SK-N-SH (cell line): Measurements from ENCODE around the gene IL1RL2. TPM values are rescaled to one million over a fixed set of nuclear protein-coding genes. Genes with fewer than 3 reads are reported as not detected.

ENCODE experiments used
- CTCF ChIA-PET: fragments of 300-600, 350-600 bp; formaldehyde crosslinking; extraction: SDS; loops from one replicate; lab custom pipeline; 2021; lab: Yijun Ruan, JAX
- POLR2A ChIA-PET: fragments of 350-600 bp; sonication (Branson Sonifier 250); formaldehyde crosslinking; extraction: SDS; loops from one replicate; lab custom pipeline; 2020; ENCODE audit warnings: antibody characterized with exemption, inconsistent platforms; lab: Yijun Ruan, JAX
- DNase-seq: peaks from one replicate; pipeline ENCODE4 v3.0.0; 2012
- H2AFZ ChIP-seq: fragments of 200-600 bp; sonication (generic); 2 replicates; pipeline ENCODE4 v1.8.1; 2016; ENCODE audit warnings: antibody characterized with exemption, mild to moderate bottlenecking, low read depth
- H3F3A ChIP-seq: fragments of 200-600 bp; sonication (generic); replicated peaks from 2 replicates; pipeline ENCODE3; 2016; ENCODE audit warnings: antibody characterized with exemption, mild to moderate bottlenecking; ENCODE audit not compliant: insufficient read depth
- H3K27ac ChIP-seq, 2 experiments: fragments of 200-500 bp in 1 of 2; fragments of 200-600 bp in 1 of 2; sonication (Bioruptor generic) in 1 of 2; sonication (generic), shearing (Covaris generic) in 1 of 2; 2 replicates each; pipeline versions ENCODE4 v1.5.1 to v1.6.1; 2014 to 2016; ENCODE audit warnings: low read depth in 2 of 2, inconsistent platforms in 1 of 2, low read length in 1 of 2, mild to moderate bottlenecking in 1 of 2, mixed read lengths in 1 of 2
- H3K27me3 ChIP-seq: fragments of 200-600 bp; sonication (generic), shearing (Covaris generic); 2 replicates; pipeline ENCODE4 v1.6.1; 2016; ENCODE audit warnings: mixed run types; ENCODE audit not compliant: insufficient read depth
- H3K36me3 ChIP-seq, 2 experiments: fragments of 200-500 bp in 1 of 2; fragments of 200-600 bp in 1 of 2; sonication (Bioruptor generic) in 1 of 2; sonication (generic) in 1 of 2; replicated peaks in 1 of 2; 2 replicates each; pipeline versions ENCODE3 to v1.5.1; 2014 to 2016; ENCODE audit warnings: low read length in 1 of 2, mild to moderate bottlenecking in 1 of 2; ENCODE audit not compliant: insufficient read depth in 2 of 2, control insufficient read depth in 1 of 2
- H3K4me1 ChIP-seq, 2 experiments: fragments of 200-500 bp in 1 of 2; fragments of 200-600 bp in 1 of 2; sonication (Bioruptor generic) in 1 of 2; sonication (generic), shearing (Covaris generic) in 1 of 2; 2 replicates each; pipeline versions ENCODE4 v1.5.1 to v1.6.1; 2014 to 2016; ENCODE audit warnings: low read depth in 1 of 2, low read length in 1 of 2, mixed run types in 1 of 2; ENCODE audit not compliant: insufficient read depth in 2 of 2, control insufficient read depth in 1 of 2
- H3K4me2 ChIP-seq: fragments of 200-600 bp; sonication (generic), shearing (Covaris generic); 2 replicates; pipeline ENCODE4 v1.6.1; 2017; ENCODE audit warnings: mixed run types
- H3K4me3 ChIP-seq, 2 experiments: fragments of 200-500 bp in 1 of 2; fragments of 200-600 bp in 1 of 2; sonication (Bioruptor generic) in 1 of 2; sonication (generic), shearing (Covaris generic) in 1 of 2; 2 replicates each; pipeline versions ENCODE4 v1.5.1 to v1.8.1; 2014 to 2016; ENCODE audit warnings: low read depth in 2 of 2, inconsistent platforms in 1 of 2, low read length in 1 of 2, mild to moderate bottlenecking in 1 of 2, mixed read lengths in 1 of 2, moderate library complexity in 1 of 2
- H3K79me2 ChIP-seq: fragments of 200-600 bp; sonication (generic); 2 replicates; pipeline ENCODE4 v1.8.1; 2017; ENCODE audit warnings: mild to moderate bottlenecking; ENCODE audit not compliant: insufficient read depth
- H3K9ac ChIP-seq: fragments of 200-600 bp; sonication (generic); 2 replicates; pipeline ENCODE4 v1.6.1; 2017; ENCODE audit warnings: mixed run types
- H3K9me2 ChIP-seq: fragments of 200-600 bp; sonication (generic); 2 replicates; pipeline ENCODE4 v1.6.1; 2017; ENCODE audit warnings: mixed run types
- H3K9me3 ChIP-seq: fragments of 200-600 bp; sonication (generic); 2 replicates; pipeline ENCODE4 v1.6.1; 2017; ENCODE audit warnings: mixed run types, mild to moderate bottlenecking, moderate library complexity
- H4K20me1 ChIP-seq: fragments of 200-600 bp; sonication (generic); 2 replicates; pipeline ENCODE4 v1.6.1; 2017; ENCODE audit warnings: mild to moderate bottlenecking, mixed run types; ENCODE audit not compliant: insufficient read depth
- ELF1 ChIP-seq: IDR thresholded peaks from 2 replicates; pipeline ENCODE4 v1.4.0; 2012
- EP300 ChIP-seq, 2 experiments: IDR thresholded peaks; 2 replicates each; pipeline versions ENCODE4 v1.4.0 to v1.6.1; 2012; ENCODE audit warnings: borderline replicate concordance in 1 of 2, low read depth in 1 of 2, low read length in 1 of 2
- FOXJ3 ChIP-seq: sonication (generic); formaldehyde crosslinking; IDR thresholded peaks from 2 replicates; pipeline ENCODE4 v1.5.1; 2020; ENCODE audit warnings: mild to moderate bottlenecking, missing genetic modification reagents
- GABPA ChIP-seq: IDR thresholded peaks from 2 replicates; pipeline ENCODE4 v1.4.0; 2012; ENCODE audit warnings: low read depth, mild to moderate bottlenecking
- IRF3 ChIP-seq: fragments of 150-350 bp; IDR thresholded peaks from 2 replicates; pipeline ENCODE4 v1.6.1; 2016; ENCODE audit warnings: mild to moderate bottlenecking, low read depth, low read length
- MAX ChIP-seq: IDR thresholded peaks from 2 replicates; pipeline ENCODE4 v1.4.0; 2012; ENCODE audit warnings: low read depth
- MEF2A ChIP-seq: IDR thresholded peaks from 2 replicates; pipeline ENCODE4 v1.4.0; 2012; ENCODE audit warnings: low read depth, borderline replicate concordance
- MXI1 ChIP-seq: IDR thresholded peaks from 2 replicates; pipeline ENCODE4 v1.6.1; 2012; ENCODE audit warnings: mild to moderate bottlenecking, low read depth, low read length, improper control_type of control experiment
- NFIC ChIP-seq: IDR thresholded peaks from 2 replicates; pipeline ENCODE4 v1.4.0; 2012; ENCODE audit warnings: borderline replicate concordance
- POLR2AphosphoS5 ChIP-seq: IDR thresholded peaks from 2 replicates; pipeline ENCODE4 v1.6.1; 2012; ENCODE audit warnings: low read depth, low read length
- RCOR1 ChIP-seq: fragments of 150-350 bp; IDR thresholded peaks from 2 replicates; pipeline ENCODE4 v1.6.1; 2017; ENCODE audit warnings: antibody characterized with exemption, low read length
- RFX5 ChIP-seq: IDR thresholded peaks from 2 replicates; pipeline ENCODE4 v1.6.1; 2012; ENCODE audit warnings: mild to moderate bottlenecking, improper control_type of control experiment, low read length
- SIN3A ChIP-seq: IDR thresholded peaks from 2 replicates; pipeline ENCODE4 v1.6.1; 2012; ENCODE audit warnings: low read depth, mild to moderate bottlenecking, low read length, moderate library complexity, borderline replicate concordance
- SMC3 ChIP-seq: IDR thresholded peaks from 2 replicates; pipeline ENCODE4 v1.6.1; 2012; ENCODE audit warnings: low read depth, low read length, improper control_type of control experiment
- TCF12 ChIP-seq: IDR thresholded peaks from 2 replicates; pipeline ENCODE4 v1.4.0; 2012
- TEAD4 ChIP-seq: IDR thresholded peaks from 2 replicates; pipeline ENCODE4 v1.4.0; 2012; ENCODE audit warnings: mild to moderate bottlenecking, borderline replicate concordance; ENCODE audit not compliant: insufficient read depth
- ZBTB33 ChIP-seq: IDR thresholded peaks from 2 replicates; pipeline ENCODE4 v1.4.0; 2012; ENCODE audit warnings: low read depth, borderline replicate concordance
- WGBS: methylation state at CpG from one replicate; pipeline ENCODE4 v1.1.6; 2017; ENCODE audit warnings: low lambda C conversion rate; 5-methylcytosine and 5-hydroxymethylcytosine counted together
- polyA plus RNA-seq, 3 experiments: library from polyadenylated mRNA; depleted of rRNA; stranded (reverse); fragments of >200 nt; gene quantifications; 2 replicates each; pipeline ENCODE4 v1.2.3, GENCODE V29; 2012

The IL1RL2 gene
- polyA plus RNA-seq, 1 of the 3 experiments (the other 2 are of a cell fraction): 0.05 TPM

GRCh38 chr2:102237176-102237575, 50.4 kb downstream of the IL1RL2 start:
- Histone ChIP-seq H3K36me3 (no peaks in the 10 kb centered on the region), H3K9me2 (no peaks in the 10 kb centered on the region), H3K27ac (no peak overlapping the region), H3K9me3 (no peaks in the 10 kb centered on the region), H3K79me2 (no peaks in the 10 kb centered on the region), H4K20me1 (no peaks in the 10 kb centered on the region), H3F3A (no peaks in the 10 kb centered on the region), H3K27me3 (no peaks in the 10 kb centered on the region), H3K4me1 (peaks cover 0 to 4% of the 10 kb centered on the region in 2 experiments; a peak in 1 of 4 replicates), H3K9ac (no peak overlapping the region), H3K4me3 (no peak overlapping the region), H3K4me2 (no peak overlapping the region), H2AFZ (no peak overlapping the region)
- ChIA-PET CTCF (no interaction called here), POLR2A (no interaction called here)
- WGBS: 63% methylated on average over 9 of the region's 11 CpGs
- DNase-seq: no peak
- TF ChIP-seq SIN3A (no peak), IRF3 (no peak), TEAD4 (no peak), MAX (no peak), RCOR1 (no peak), MXI1 (no peak), EP300 (IDR thresholded peaks at IDR 0.05; ENCODE audit: borderline replicate concordance in 1 of 2, low read depth in 1 of 2, low read length in 1 of 2) (no peak), FOXJ3 (no peak), NFIC (no peak), GABPA (no peak), POLR2AphosphoS5 (no peak), RFX5 (no peak), ELF1 (no peak), TCF12 (no peak), MEF2A (no peak), SMC3 (no peak), ZBTB33 (no peak)
